Muscle of back (tissue), 11 donors: ENCODE data around the gene TCEA3. TPM values are rescaled to one million over a fixed set of nuclear protein-coding genes. Genes with fewer than 3 reads are reported as not detected.
"Not testable (repeated sequence)": the region's sequence is repeated elsewhere in the genome, so short reads cannot be mapped to it uniquely, and the experiment has no call there.

Experiments
- DNase-seq, 3 donors: peaks; one replicate each; pipeline versions ENCODE4 v3.0.0 to v3.0.0-alpha.2; 2013
- polyA plus RNA-seq, 10 donors: library from polyadenylated mRNA; unstranded; fragments of 120-200 nt; gene quantifications; one replicate each; pipeline ENCODE4 v1.2.1, GENCODE V29; 2013; ENCODE audit not compliant: insufficient read length in 10 of 10

The TCEA3 gene
- polyA plus RNA-seq, 10 donors, result 164 to 377 (median 286) TPM

GRCh38 chr1:23395154-23395724 lies 29.3 kb downstream of the TCEA3 start:
- peak in 1 of 3 donors; percentile 48 for DNase-seq

- peak; percentile 79 to 95 (median 88) for DNase-seq
Measured at GRCh38 chr1:23394684-23395083, 29.9 kb downstream of the TCEA3 start.

GRCh38 chr1:23394181-23394580 lies 30.4 kb downstream of the TCEA3 start:
- peak in 1 of 3 donors; percentile 74 for DNase-seq

- DNase-seq, result no peak
Measured at GRCh38 chr1:23393706-23394105, 30.8 kb downstream of the TCEA3 start.

- no peak for DNase-seq
Measured at GRCh38 chr1:23392125-23392855, 32.3 kb downstream of the TCEA3 start.

- no peak for DNase-seq
Measured at GRCh38 chr1:23389837-23390321, 34.7 kb downstream of the TCEA3 start.

GRCh38 chr1:23387494-23387893 lies 37.1 kb downstream of the TCEA3 start:
- no peak for DNase-seq

- no peak for DNase-seq
Measured at GRCh38 chr1:23385119-23385621, 39.4 kb downstream of the TCEA3 start.

- no peak for DNase-seq
Measured at GRCh38 chr1:23384312-23385058, 40.1 kb downstream of the TCEA3 start.

GRCh38 chr1:23383577-23384311 lies 40.8 kb downstream of the TCEA3 start:
- DNase-seq, result peak in 1 of 3 donors; percentile 73

- DNase-seq, result no peak
Measured at GRCh38 chr1:23381233-23381885, 43.2 kb downstream of the TCEA3 start.

GRCh38 chr1:23380719-23381118 lies 43.8 kb downstream of the TCEA3 start:
- DNase-seq, result no peak

GRCh38 chr1:23380236-23380635 lies 44.3 kb downstream of the TCEA3 start:
- DNase-seq, result not testable (repeated sequence)

- no peak for DNase-seq
Measured at GRCh38 chr1:23376890-23377811, 47.4 kb downstream of the TCEA3 start.

- not testable (repeated sequence) for DNase-seq
Measured at GRCh38 chr1:23374079-23374735, 50.3 kb downstream of the TCEA3 start.

- DNase-seq, result no peak
Measured at GRCh38 chr1:23371987-23372880, 52.3 kb downstream of the TCEA3 start.

GRCh38 chr1:23370709-23371584 lies 53.6 kb downstream of the TCEA3 start:
- DNase-seq, result peak in 2 of 3 donors; percentile 65 to 82
